NB4 (cell line): ENCODE measurements around the gene QRFPR.

Experiments
- DNase-seq: peaks from one replicate; pipeline ENCODE4 v3.0.0; 2010; ENCODE audit warnings: low read depth
- H3K4me3 ChIP-seq: one replicate; pipeline ENCODE4 v1.5.1; 2011; ENCODE audit warnings: mild to moderate bottlenecking, low read depth, low read length, moderate library complexity
- MYC ChIP-seq: IDR thresholded peaks from 2 replicates; pipeline ENCODE4 v1.6.1; 2011; ENCODE audit warnings: low read depth, low read length
- POLR2A ChIP-seq: IDR thresholded peaks from 2 replicates; pipeline ENCODE4 v1.6.1; 2011; ENCODE audit warnings: mild to moderate bottlenecking; ENCODE audit not compliant: insufficient read length; ENCODE audit errors: extremely low read depth
- TF ChIP-seq, protein P1 (sequence below): IDR thresholded peaks from one replicate; pipeline ENCODE4 v1.5.1; 2012; ENCODE audit warnings: low read depth, low read length
- TF ChIP-seq, protein P2 (sequence below): IDR thresholded peaks from 2 replicates; pipeline ENCODE4 v1.6.1; 2011; ENCODE audit warnings: low read depth, low read length

The QRFPR gene

DNA sequence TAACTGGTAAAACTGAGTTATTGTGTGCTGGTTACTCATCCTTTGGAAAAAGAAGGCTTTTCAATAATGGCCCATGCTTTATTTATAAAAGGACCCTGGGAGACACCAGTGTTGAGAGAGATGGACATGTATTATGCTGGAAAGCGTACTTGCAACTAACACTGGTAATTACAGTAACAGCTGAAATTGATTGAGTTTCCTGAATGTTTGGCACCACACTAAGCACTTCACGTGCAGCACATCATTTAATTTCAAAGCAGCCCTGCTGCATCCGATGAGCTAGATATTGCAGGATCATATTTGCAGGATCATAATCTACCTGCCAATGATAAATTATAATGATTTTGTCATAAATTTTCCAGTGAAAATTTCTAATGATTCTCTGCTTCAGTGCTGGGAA lies 81.5 kb downstream of the QRFPR start:
- TF ChIP-seq, protein P1, sequence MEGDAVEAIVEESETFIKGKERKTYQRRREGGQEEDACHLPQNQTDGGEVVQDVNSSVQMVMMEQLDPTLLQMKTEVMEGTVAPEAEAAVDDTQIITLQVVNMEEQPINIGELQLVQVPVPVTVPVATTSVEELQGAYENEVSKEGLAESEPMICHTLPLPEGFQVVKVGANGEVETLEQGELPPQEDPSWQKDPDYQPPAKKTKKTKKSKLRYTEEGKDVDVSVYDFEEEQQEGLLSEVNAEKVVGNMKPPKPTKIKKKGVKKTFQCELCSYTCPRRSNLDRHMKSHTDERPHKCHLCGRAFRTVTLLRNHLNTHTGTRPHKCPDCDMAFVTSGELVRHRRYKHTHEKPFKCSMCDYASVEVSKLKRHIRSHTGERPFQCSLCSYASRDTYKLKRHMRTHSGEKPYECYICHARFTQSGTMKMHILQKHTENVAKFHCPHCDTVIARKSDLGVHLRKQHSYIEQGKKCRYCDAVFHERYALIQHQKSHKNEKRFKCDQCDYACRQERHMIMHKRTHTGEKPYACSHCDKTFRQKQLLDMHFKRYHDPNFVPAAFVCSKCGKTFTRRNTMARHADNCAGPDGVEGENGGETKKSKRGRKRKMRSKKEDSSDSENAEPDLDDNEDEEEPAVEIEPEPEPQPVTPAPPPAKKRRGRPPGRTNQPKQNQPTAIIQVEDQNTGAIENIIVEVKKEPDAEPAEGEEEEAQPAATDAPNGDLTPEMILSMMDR = no peak
- TF ChIP-seq, protein P2, sequence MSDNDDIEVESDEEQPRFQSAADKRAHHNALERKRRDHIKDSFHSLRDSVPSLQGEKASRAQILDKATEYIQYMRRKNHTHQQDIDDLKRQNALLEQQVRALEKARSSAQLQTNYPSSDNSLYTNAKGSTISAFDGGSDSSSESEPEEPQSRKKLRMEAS = no peak
- TF ChIP-seq POLR2A (no peak), MYC (no peak)
- H3K4me3 ChIP-seq = no peak overlapping the region
- no peak for DNase-seq

DNA sequence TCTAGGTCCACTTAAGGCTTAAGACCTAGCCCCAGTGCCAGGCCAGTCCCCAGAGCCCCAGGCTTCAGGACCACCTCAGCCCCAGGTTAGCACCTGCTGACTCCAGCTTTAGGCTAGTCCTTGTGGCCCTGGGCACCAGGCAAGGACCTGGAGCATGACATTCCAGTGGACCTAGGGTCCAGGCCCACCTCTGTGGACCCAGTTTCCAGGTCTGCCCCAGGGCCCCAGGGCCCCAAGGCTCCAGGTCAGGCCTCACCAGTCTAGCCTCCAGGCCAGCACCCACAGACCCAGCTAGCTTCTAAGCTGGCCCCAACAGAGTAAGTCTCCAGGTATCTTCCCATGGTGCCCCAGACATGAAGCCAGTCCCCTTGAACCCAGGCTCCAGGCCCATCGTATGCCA lies 97.5 kb downstream of the QRFPR start:
- TF ChIP-seq MYC (no peak), POLR2A (no peak)
- TF ChIP-seq, protein P2 = no peak
- TF ChIP-seq, protein P1 = no peak
- no peak overlapping the region for H3K4me3 ChIP-seq
- DNase-seq = no peak

DNA sequence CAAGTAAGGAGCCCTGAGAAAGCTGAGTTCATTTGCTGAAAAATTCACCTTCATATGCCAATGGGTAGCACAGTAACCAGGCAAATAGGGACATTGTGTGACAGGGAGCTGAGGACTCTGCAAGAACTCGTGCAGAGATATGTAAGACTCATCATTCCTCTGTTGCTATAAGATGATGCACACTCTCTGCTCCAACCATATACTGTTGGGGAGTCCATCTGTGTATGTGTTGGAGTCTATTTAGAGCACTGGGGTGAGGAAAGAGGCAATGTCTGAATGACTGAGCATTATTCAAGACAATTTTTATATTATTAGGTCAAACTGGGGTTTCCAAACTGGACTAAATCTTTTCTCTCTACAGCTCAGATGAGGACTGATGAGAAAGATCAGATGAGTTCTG lies 100.4 kb downstream of the QRFPR start:
- no peak for DNase-seq
- H3K4me3 ChIP-seq = no peak overlapping the region
- TF ChIP-seq, protein P2 = no peak
- TF ChIP-seq, protein P1 = no peak
- no peak for TF ChIP-seq POLR2A
- TF ChIP-seq MYC = no peak

DNA sequence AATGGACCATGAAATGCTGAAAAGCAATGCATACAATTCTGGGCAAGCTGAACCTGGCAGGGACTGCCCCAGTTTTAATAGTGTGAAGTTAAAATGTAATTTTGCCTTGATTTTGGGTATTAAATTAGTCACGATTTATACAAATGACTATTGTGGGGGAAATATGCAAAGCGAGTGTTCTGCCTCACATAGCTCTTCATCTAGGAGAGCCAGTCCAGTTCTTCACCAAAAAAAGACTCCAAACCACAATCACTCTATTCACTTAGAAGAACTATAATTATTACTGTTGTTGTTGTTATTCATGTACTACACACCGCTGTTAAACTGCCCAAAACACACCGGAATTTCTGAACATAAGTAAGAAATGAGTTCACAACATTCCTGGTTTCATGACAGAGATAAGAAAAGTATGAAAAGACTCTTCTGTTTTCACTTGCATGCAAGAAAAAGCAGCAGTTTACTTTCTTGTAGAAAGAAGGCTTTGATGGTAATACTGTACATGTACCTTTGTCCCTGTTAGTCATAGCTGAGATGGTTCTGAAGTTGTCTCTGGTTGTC lies 101.9 kb downstream of the QRFPR start:
- H3K4me3 ChIP-seq = no peak overlapping the region
- DNase-seq = no peak
- TF ChIP-seq MYC (no peak), POLR2A (no peak)
- TF ChIP-seq, protein P2 = no peak
- TF ChIP-seq, protein P1 = no peak
